ENCODE results near the gene FAM114A1. TPM values are rescaled to one million over a fixed set of nuclear protein-coding genes. Genes with fewer than 3 reads are reported as not detected.

The FAM114A1 gene
- total and polyA plus RNA-seq, 2 of the 8 experiments (the other 6 are each of a cell fraction or from before 2014, with no cell fraction given): 9.5 to 12.0 TPM

DNA sequence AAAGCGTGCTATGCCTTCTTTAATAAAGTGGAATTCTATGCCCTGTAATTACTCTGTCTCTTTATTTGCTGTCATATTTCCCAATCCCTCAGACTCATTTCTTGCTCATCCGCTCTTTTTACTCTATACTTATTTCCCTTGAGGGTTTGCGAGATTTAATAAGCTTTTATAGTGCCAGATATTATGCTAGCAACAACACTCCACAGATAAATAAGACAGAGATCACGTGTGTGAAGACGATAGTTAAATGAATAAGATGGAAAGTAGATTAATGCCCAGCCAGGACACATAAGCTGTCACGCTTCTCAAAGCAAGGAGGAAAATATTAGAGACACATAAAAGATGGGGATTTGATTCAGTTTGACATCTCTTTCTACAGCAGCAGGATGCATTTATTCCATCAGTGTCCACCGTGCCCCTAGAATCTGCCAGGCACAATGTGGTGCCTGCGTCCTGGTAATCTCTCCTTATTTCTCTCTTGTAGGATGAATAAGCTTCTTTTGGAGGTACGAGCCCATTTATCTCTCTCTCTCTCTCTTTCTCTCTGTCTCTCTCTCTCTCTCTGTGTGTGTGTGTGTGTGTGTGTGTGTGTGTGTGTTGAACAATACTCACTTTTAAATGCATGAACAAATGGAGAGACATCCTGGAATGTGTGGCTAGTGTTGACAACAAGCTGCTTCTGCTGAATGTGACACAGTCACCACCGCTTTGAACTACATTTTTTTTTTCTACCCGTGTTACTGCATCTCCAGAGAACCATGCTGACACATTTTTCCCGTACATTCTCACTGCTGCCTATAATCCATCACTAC is 116.4 kb downstream of the FAM114A1 start (continued):
- TF ChIP-seq CHD7 (IDR thresholded peaks at IDR 0.05; ENCODE audit: insufficient replicate concordance, low read length) (no peak), CHD1 (IDR thresholded peaks at IDR 0.05; ENCODE audit: low read depth, low read length) (no peak), POLR2AphosphoS5 (IDR thresholded peaks at IDR 0.05; ENCODE audit: low read depth, low read length) (no peak), JUN (IDR thresholded peaks at IDR 0.05; ENCODE audit: low read depth, low read length) (no peak), SP2 (IDR thresholded peaks at IDR 0.05; ENCODE audit: low read length) (no peak), FOSL1 (IDR thresholded peaks at IDR 0.05; ENCODE audit: insufficient read depth, low read depth, low read length) (no peak), GTF2F1 (IDR thresholded peaks at IDR 0.05; ENCODE audit: borderline replicate concordance, low read depth, low read length) (no peak), JUND (IDR thresholded peaks at IDR 0.05; ENCODE audit: low read length) (no peak), SAP30 (IDR thresholded peaks at IDR 0.05; ENCODE audit: insufficient read depth, insufficient replicate concordance, low read length) (no peak), TCF12 (IDR thresholded peaks at IDR 0.05; ENCODE audit: low read depth, low read length) (no peak)

All from H1 (cell line).